ENCODE measurements around the gene STX1A.

- no peak for TF ChIP-seq POLR2A (IDR thresholded peaks at IDR 0.05; ENCODE audit: low read depth, low read length)
- no peak for TF ChIP-seq TAF1 (IDR thresholded peaks at IDR 0.05; ENCODE audit: borderline replicate concordance, low read depth, low read length)
- TF ChIP-seq POLR2AphosphoS5 (IDR thresholded peaks at IDR 0.05; ENCODE audit: low read depth, low read length) = no peak
Observed at GRCh38 chr7:73730485-73730884, 11.0 kb upstream of the STX1A start.
